ENCODE measurements around the gene SNX24. TPM values are rescaled to one million over a fixed set of nuclear protein-coding genes. Genes with fewer than 3 reads are reported as not detected.
"Not testable (repeated sequence)": the region's sequence is repeated elsewhere in the genome, so short reads cannot be mapped to it uniquely, and the experiment has no call there.

Gene SNX24
- total and polyA plus RNA-seq, 8 donors, result 23.0 to 33.9 (median 26.9) TPM

DNA sequence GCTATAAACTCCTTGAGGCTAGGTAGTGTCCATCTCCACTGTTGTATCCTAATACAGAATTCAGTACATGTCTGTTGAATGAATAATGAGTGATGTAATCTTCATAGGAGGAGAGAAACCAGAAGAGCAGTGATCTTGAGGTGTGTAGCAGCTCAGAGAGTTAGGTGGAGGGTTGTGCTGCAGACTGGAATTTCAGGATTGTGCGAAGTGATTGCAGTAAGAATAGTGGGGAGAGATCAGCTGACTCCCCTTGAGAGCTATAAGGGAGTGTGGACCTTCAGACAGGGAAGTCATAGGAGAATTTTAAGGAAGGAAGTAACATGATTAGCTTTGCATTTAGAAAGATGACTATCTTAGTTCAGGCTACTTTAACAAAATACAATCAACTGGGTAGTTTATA lies 4.4 kb downstream of the SNX24 start:
- intact Hi-C loops (cut with DNase I), result no loop called here

GRCh38 chr5:122857538-122857937 lies 12.1 kb downstream of the SNX24 start:
- intact Hi-C loops (cut with DNase I); DNase-seq: not testable (repeated sequence)

More for the DNA sequence above, 4.4 kb downstream of the SNX24 start:
- H3K27ac ChIP-seq, result peak overlapping the region; percentile 44 to 57
- TF ChIP-seq, protein P1, sequence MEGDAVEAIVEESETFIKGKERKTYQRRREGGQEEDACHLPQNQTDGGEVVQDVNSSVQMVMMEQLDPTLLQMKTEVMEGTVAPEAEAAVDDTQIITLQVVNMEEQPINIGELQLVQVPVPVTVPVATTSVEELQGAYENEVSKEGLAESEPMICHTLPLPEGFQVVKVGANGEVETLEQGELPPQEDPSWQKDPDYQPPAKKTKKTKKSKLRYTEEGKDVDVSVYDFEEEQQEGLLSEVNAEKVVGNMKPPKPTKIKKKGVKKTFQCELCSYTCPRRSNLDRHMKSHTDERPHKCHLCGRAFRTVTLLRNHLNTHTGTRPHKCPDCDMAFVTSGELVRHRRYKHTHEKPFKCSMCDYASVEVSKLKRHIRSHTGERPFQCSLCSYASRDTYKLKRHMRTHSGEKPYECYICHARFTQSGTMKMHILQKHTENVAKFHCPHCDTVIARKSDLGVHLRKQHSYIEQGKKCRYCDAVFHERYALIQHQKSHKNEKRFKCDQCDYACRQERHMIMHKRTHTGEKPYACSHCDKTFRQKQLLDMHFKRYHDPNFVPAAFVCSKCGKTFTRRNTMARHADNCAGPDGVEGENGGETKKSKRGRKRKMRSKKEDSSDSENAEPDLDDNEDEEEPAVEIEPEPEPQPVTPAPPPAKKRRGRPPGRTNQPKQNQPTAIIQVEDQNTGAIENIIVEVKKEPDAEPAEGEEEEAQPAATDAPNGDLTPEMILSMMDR (IDR thresholded peaks at IDR 0.05), result no peak
- peak; percentile 53 for ATAC-seq
- H3K4me1 ChIP-seq, result peaks cover 11 to 47% of the 10 kb centered on the region in 2 donors
- no peaks in the 10 kb centered on the region for H3K9me3 ChIP-seq
- peak in 1 of 4 donors; percentile 44 for DNase-seq
- no peak overlapping the region for H3K4me3 ChIP-seq
- H3K36me3 ChIP-seq, result no peaks in the 10 kb centered on the region
- no peaks in the 10 kb centered on the region for H3K27me3 ChIP-seq

DNA sequence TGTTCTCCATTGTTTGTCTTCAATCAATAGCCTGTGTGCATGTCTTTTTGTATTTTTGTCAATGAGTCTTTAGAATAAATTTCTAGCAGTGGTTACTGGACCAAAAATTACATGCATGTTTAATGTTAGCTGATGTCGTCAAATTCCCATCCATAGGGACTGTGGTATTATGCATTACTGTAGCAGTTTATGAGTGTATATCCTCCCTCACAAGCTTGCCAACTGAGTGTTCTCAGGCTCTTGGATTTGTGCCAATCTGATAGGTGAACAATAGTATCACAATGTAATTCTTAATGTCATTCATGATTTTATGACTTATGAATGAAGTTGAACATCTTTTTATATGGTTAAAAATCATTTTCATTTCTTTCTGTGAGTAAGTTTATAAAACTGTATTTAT lies 13.0 kb downstream of the SNX24 start:
- Histone ChIP-seq H3K9me3 (no peaks in the 10 kb centered on the region), H3K4me3 (no peak overlapping the region), H3K27me3 (no peaks in the 10 kb centered on the region), H3K4me1 (no peaks in the 10 kb centered on the region), H3K36me3 (peaks cover 0 to 6% of the 10 kb centered on the region in 2 donors), H3K27ac (no peak overlapping the region)
- DNase-seq (no peak), ATAC-seq (no peak)
- intact Hi-C loops (cut with DNase I), result no loop called here
- TF ChIP-seq, protein P1 (IDR thresholded peaks at IDR 0.05), result no peak

More at GRCh38 chr5:122857538-122857937, 12.1 kb downstream of the SNX24 start:
- not testable (repeated sequence) for H3K4me1 ChIP-seq, H3K4me3 ChIP-seq, ATAC-seq, H3K27me3 ChIP-seq, H3K9me3 ChIP-seq, H3K27ac ChIP-seq, H3K36me3 ChIP-seq

DNA sequence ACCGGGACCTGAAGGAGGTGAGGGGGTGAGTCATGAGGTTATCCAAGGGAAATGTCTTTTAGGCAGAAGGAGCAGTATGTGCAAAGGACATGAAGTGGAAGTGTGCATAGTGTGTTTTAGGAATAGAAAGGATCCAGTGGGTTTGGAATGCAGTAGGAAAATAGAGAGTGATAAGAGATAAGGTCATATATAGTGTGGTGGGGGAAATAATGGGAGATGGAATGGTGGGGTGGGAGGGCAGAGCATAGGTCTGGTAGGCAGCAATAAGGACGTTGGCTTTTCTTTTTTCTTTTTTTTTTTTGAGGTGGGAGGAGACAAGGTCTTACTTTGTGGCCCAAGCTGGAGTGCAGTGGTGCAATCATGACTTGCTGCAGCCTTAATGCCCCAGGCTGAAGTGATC lies 17.8 kb downstream of the SNX24 start:
- TF ChIP-seq, protein P1 (IDR thresholded peaks at IDR 0.05), result no peak
- intact Hi-C loops (cut with DNase I), result no loop called here
- Histone ChIP-seq H3K9me3 (no peaks in the 10 kb centered on the region), H3K27ac (no peak overlapping the region), H3K4me3 (no peak overlapping the region), H3K4me1 (no peaks in the 10 kb centered on the region), H3K36me3 (peaks cover 0 to 5% of the 10 kb centered on the region in 2 donors), H3K27me3 (no peaks in the 10 kb centered on the region)
- no peak for DNase-seq
- ATAC-seq, result no peak

DNA sequence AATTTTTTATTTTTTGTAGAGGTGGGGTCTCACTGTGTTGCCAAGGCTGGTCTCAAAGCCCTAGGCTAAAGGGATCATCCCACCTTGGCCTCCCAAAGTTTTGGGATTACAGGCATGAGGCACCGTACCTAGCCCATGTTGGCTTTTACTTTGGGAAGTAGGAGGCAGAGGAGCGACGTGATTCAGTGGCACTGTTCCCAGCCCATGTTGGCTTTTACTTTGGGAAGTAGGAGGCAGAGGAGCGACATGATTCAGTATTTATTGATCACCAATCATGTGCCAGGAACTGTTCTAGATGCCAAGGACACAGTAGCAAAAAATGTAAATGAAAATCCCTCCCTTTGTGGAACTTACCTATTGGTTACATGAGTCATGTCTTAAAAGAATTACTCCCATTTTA lies 18.3 kb downstream of the SNX24 start:
- intact Hi-C loops (cut with DNase I), result no loop called here
- Histone ChIP-seq H3K27me3 (no peaks in the 10 kb centered on the region), H3K27ac (no peak overlapping the region), H3K4me1 (no peaks in the 10 kb centered on the region), H3K9me3 (no peaks in the 10 kb centered on the region), H3K36me3 (peaks cover 0 to 5% of the 10 kb centered on the region in 2 donors), H3K4me3 (no peak overlapping the region)
- TF ChIP-seq, protein P1 (IDR thresholded peaks at IDR 0.05), result no peak
- DNase-seq (no peak), ATAC-seq (no peak)

- Histone ChIP-seq H3K36me3 (peaks cover 0 to 5% of the 10 kb centered on the region in 2 donors), H3K27me3 (no peaks in the 10 kb centered on the region), H3K9me3 (no peaks in the 10 kb centered on the region), H3K4me3 (no peak overlapping the region), H3K4me1 (no peaks in the 10 kb centered on the region), H3K27ac (no peak overlapping the region)
- no peak for ATAC-seq
- intact Hi-C loops (cut with DNase I), result no loop called here
- TF ChIP-seq, protein P1 (IDR thresholded peaks at IDR 0.05), result no peak
- no peak for DNase-seq
Observed at GRCh38 chr5:122864400-122864799, 19.0 kb downstream of the SNX24 start.
